ENCODE results near the gene NOL11.

GRCh38 chr17:67730731-67731130 is 13.0 kb downstream of the NOL11 start:
- TF ChIP-seq POLR2A (IDR thresholded peaks at IDR 0.05) (no peak), CTCF (IDR thresholded peaks at IDR 0.05) (no peak), POLR2AphosphoS5 (IDR thresholded peaks at IDR 0.05) (no peak)
